Urothelium cell line (cell line): Measurements from ENCODE around the gene LMO7.

Source experiments
- DNase-seq: peaks from one replicate; pipeline ENCODE4 v3.0.0; 2011; ENCODE audit warnings: low spot score, mixed read lengths
- FAIRE-seq: peaks from 2 replicates; lab custom pipeline; 2011; peaks lifted over from hg19 to GRCh38; lab: Jason Lieb, UNC

LMO7 gene

GRCh38 chr13:75635828-75636435, at the start of gene LMO7:
Gene LMO7 (plus strand): TSS chr13:75636330. CDS start chr13:75636658, 328 bp downstream.
- no peak for FAIRE-seq
- peak; percentile 70 for DNase-seq

GRCh38 chr13:75587679-75588078, 48.5 kb upstream of the LMO7 start:
- DNase-seq (no peak), FAIRE-seq (no peak)

GRCh38 chr13:75596657-75597182, 39.4 kb upstream of the LMO7 start:
- FAIRE-seq = no peak

GRCh38 chr13:75600371-75600770, 35.8 kb upstream of the LMO7 start:
- DNase-seq (no peak), FAIRE-seq (no peak)

More at GRCh38 chr13:75596657-75597182, 39.4 kb upstream of the LMO7 start:
- no peak for DNase-seq

GRCh38 chr13:75603038-75603437, 33.1 kb upstream of the LMO7 start:
- FAIRE-seq (no peak), DNase-seq (no peak)

GRCh38 chr13:75607447-75607846, 28.7 kb upstream of the LMO7 start:
- DNase-seq (no peak), FAIRE-seq (no peak)

GRCh38 chr13:75610466-75610865, 25.7 kb upstream of the LMO7 start:
- FAIRE-seq = no peak
- no peak for DNase-seq

- FAIRE-seq (no peak), DNase-seq (no peak)
Measured at GRCh38 chr13:75612354-75612753, 23.8 kb upstream of the LMO7 start.

GRCh38 chr13:75617230-75617629, 18.9 kb upstream of the LMO7 start:
- DNase-seq = no peak
- no peak for FAIRE-seq

GRCh38 chr13:75618308-75618707, 17.8 kb upstream of the LMO7 start:
- no peak for FAIRE-seq
- DNase-seq = no peak

- no peak for FAIRE-seq
- no peak for DNase-seq
Measured at GRCh38 chr13:75620020-75620419, 16.1 kb upstream of the LMO7 start.

- DNase-seq (no peak), FAIRE-seq (no peak)
Measured at GRCh38 chr13:75621147-75621546, 15.0 kb upstream of the LMO7 start.

- DNase-seq = no peak
- FAIRE-seq = no peak
Measured at GRCh38 chr13:75628801-75629200, 7.3 kb upstream of the LMO7 start.

- FAIRE-seq = no peak
- no peak for DNase-seq
Measured at GRCh38 chr13:75633285-75633684, 2.8 kb upstream of the LMO7 start.

- no peak for FAIRE-seq
Measured at GRCh38 chr13:75635101-75635827, 866 bp upstream of the LMO7 start.

GRCh38 chr13:75636436-75637180, 478 bp downstream of the LMO7 start:
- peak; percentile 44 for DNase-seq
- FAIRE-seq = no peak

More at GRCh38 chr13:75635101-75635827, 866 bp upstream of the LMO7 start:
- DNase-seq = peak; percentile 25

GRCh38 chr13:75637181-75637750, 1.1 kb downstream of the LMO7 start:
- DNase-seq = peak; percentile 26
- no peak for FAIRE-seq

- FAIRE-seq (no peak), DNase-seq (no peak)
Measured at GRCh38 chr13:75639454-75639853, 3.3 kb downstream of the LMO7 start.

GRCh38 chr13:75641026-75641425, 4.9 kb downstream of the LMO7 start:
- no peak for DNase-seq
- no peak for FAIRE-seq

- FAIRE-seq = no peak
- DNase-seq = no peak
Measured at GRCh38 chr13:75643182-75643581, 7.1 kb downstream of the LMO7 start.

GRCh38 chr13:75643693-75644092, 7.6 kb downstream of the LMO7 start:
- no peak for DNase-seq
- no peak for FAIRE-seq
